K562 (cell line): ENCODE data around the gene HTR2B. TPM values are rescaled to one million over a fixed set of nuclear protein-coding genes. Genes with fewer than 3 reads are reported as not detected.
A peak's percentile ranks its signal among the peaks of the same experiment; 100 is the strongest.

Experiments used
- ATAC-seq: fragments of 200-7000 bp; cut with Tn5 transposase; 3 replicates; pipeline ENCODE4 v1.9.1; 2020; ENCODE audit warnings: moderate library complexity
- BruUV-seq: library from RNA; stranded (reverse); fragments of 400-500 nt; replicated peaks from 2 replicates; lab custom pipeline; 2021; lab: Mats Ljungman, UMichigan
- CTCF ChIA-PET: fragments of 300-600 bp; formaldehyde crosslinking; extraction: SDS; loops from one replicate; lab custom pipeline; 2021; ENCODE audit warnings: low intra/inter-chr PET ratio; lab: Yijun Ruan, JAX
- POLR2A ChIA-PET: fragments of 300-600, 350-650 bp; sonication (Branson Sonifier 250); formaldehyde crosslinking; extraction: SDS; loops from one replicate; lab custom pipeline; 2021; ENCODE audit warnings: antibody characterized with exemption, inconsistent platforms; lab: Yijun Ruan, JAX
- DNase-seq, 4 experiments: peaks; one replicate each; pipeline versions ENCODE4 v3.0.0 to v3.0.0-alpha.2; 2011 to 2018; ENCODE audit warnings: low spot score in 3 of 4, mixed read lengths in 3 of 4; ENCODE audit errors: extremely low read depth in 1 of 4
- FAIRE-seq: peaks from 2 replicates; lab custom pipeline; 2011; peaks lifted over from hg19 to GRCh38; lab: Jason Lieb, UNC
- H2AFZ ChIP-seq: 2 replicates; pipeline ENCODE4 v1.6.0; 2011; ENCODE audit warnings: low read depth, low read length, control low read depth, inconsistent platforms
- H3K27ac ChIP-seq: fragments of 200-600 bp; 3 replicates; pipeline ENCODE4 v1.8.0; 2011; ENCODE audit warnings: low read depth, mild to moderate bottlenecking, control low read depth, inconsistent platforms, low read length, moderate library complexity, mixed read lengths; ENCODE audit errors: extremely low read depth
- H3K27me3 ChIP-seq, 2 experiments: fragments of 300-600 bp in 1 of 2; 2 replicates in 1 of 2; 3 replicates in 1 of 2; pipeline versions ENCODE4 v1.6.0 to v1.8.0; 2011; ENCODE audit warnings: inconsistent platforms in 2 of 2, low read length in 2 of 2, mild to moderate bottlenecking in 1 of 2, mixed read lengths in 1 of 2, moderate library complexity in 1 of 2; ENCODE audit not compliant: control insufficient read depth in 2 of 2, insufficient read depth in 2 of 2
- H3K36me3 ChIP-seq: fragments of 300-600 bp; 3 replicates; pipeline ENCODE4 v1.8.0; 2011; ENCODE audit warnings: mild to moderate bottlenecking, low read length, inconsistent platforms; ENCODE audit not compliant: control insufficient read depth, insufficient read depth
- H3K4me1 ChIP-seq, 2 experiments: fragments of 200-600 bp in 1 of 2; replicated peaks in 1 of 2; 2 replicates in 1 of 2; 3 replicates in 1 of 2; pipeline versions ENCODE4 v1.5.1 to v1.8.0; 2011; ENCODE audit warnings: inconsistent platforms in 2 of 2, low read length in 2 of 2, mild to moderate bottlenecking in 1 of 2, mixed read lengths in 1 of 2, moderate library complexity in 1 of 2; ENCODE audit not compliant: control insufficient read depth in 2 of 2, insufficient read depth in 2 of 2
- H3K4me2 ChIP-seq: 2 replicates; pipeline ENCODE4 v1.6.1; 2011; ENCODE audit warnings: low read length, control low read depth, inconsistent platforms, mixed read lengths; ENCODE audit not compliant: insufficient read depth
- H3K4me3 ChIP-seq: fragments of 200-600 bp; sonication (generic), shearing (Covaris generic); 2 replicates; pipeline ENCODE4 v1.5.1; 2016; ENCODE audit warnings: control low read depth, inconsistent platforms
- H3K79me2 ChIP-seq: fragments of 200-600 bp; 3 replicates; pipeline ENCODE4 v1.8.0; 2011; ENCODE audit warnings: low read length, inconsistent platforms; ENCODE audit not compliant: control insufficient read depth, insufficient read depth
- H3K9ac ChIP-seq, 2 experiments: 2 replicates each; pipeline versions ENCODE4 v1.6.0 to v1.6.1; 2011; ENCODE audit warnings: low read depth in 2 of 2, low read length in 2 of 2, control low read depth in 1 of 2, inconsistent platforms in 1 of 2, mild to moderate bottlenecking in 1 of 2, mixed read lengths in 1 of 2; ENCODE audit not compliant: insufficient read depth in 1 of 2
- H3K9me1 ChIP-seq: one replicate; pipeline ENCODE4 v1.6.0; 2011; ENCODE audit warnings: inconsistent platforms, mild to moderate bottlenecking, low read length, moderate library complexity; ENCODE audit not compliant: control insufficient read depth, insufficient read depth
- H3K9me3 ChIP-seq: replicated peaks from 2 replicates; pipeline ENCODE4 v1.5.1; 2011; ENCODE audit warnings: low read depth, low read length, inconsistent platforms; ENCODE audit not compliant: control insufficient read depth, insufficient read depth
- H4K20me1 ChIP-seq: replicated peaks from 2 replicates; pipeline ENCODE4 v1.6.1; 2011; ENCODE audit warnings: low read length, inconsistent platforms, mixed read lengths; ENCODE audit not compliant: control insufficient read depth, insufficient read depth
- DEAF1 ChIP-seq: fragments of 450-650 bp; formaldehyde crosslinking; IDR thresholded peaks from 2 replicates; pipeline ENCODE4 v1.4.0; 2020; ENCODE audit warnings: mild to moderate bottlenecking, moderate library complexity
- EP300 ChIP-seq: IDR thresholded peaks from 2 replicates; pipeline ENCODE4 v1.6.1; 2012; ENCODE audit warnings: low read length, improper control_type of control experiment
- HMBOX1 ChIP-seq: sonication (generic); IDR thresholded peaks from 2 replicates; pipeline ENCODE4 v1.6.1; 2016
- HNRNPLL ChIP-seq: fragments of 200-400 bp; formaldehyde crosslinking; IDR thresholded peaks from 2 replicates; pipeline ENCODE4 v1.6.1; 2017; ENCODE audit warnings: low read length, low read depth, mild to moderate bottlenecking; ENCODE audit not compliant: poor library complexity, severe bottlenecking
- HNRNPUL1 ChIP-seq: fragments of 200-400 bp; formaldehyde crosslinking; IDR thresholded peaks from 2 replicates; pipeline ENCODE4 v1.6.1; 2017; ENCODE audit warnings: low read length
- IRF1 ChIP-seq: sonication (generic); formaldehyde crosslinking; IDR thresholded peaks from 2 replicates; pipeline ENCODE4 v1.8.0; 2022; ENCODE audit warnings: missing genetic modification reagents, mild to moderate bottlenecking, borderline replicate concordance
- KDM1A ChIP-seq, 2 experiments: fragments of 450-650 bp; IDR thresholded peaks; 2 replicates each; pipeline ENCODE4 v1.6.1; 2016; ENCODE audit warnings: mild to moderate bottlenecking in 2 of 2
- MAFG ChIP-seq: fragments of 450-650 bp; conservative IDR thresholded peaks from 2 replicates; pipeline ENCODE4 v1.6.1; 2016; ENCODE audit warnings: missing genetic modification characterization, missing compliant biosample characterization
- MEF2D ChIP-seq: conservative IDR thresholded peaks from 2 replicates; pipeline ENCODE4 v1.6.1; 2016; ENCODE audit warnings: low read depth, missing genetic modification characterization, missing compliant biosample characterization
- RBM39 ChIP-seq: fragments of 200-400 bp; formaldehyde crosslinking; optimal IDR thresholded peaks from 2 replicates; pipeline ENCODE3; 2018; ENCODE audit warnings: low read depth, low read length
- THRA ChIP-seq: fragments of 450-650 bp; IDR thresholded peaks from 2 replicates; pipeline ENCODE4 v1.6.1; 2017; ENCODE audit warnings: mild to moderate bottlenecking, moderate library complexity
- ZFPM2 ChIP-seq: fragments of 250-450 bp; sonication (Bioruptor Pico); IDR thresholded peaks from 2 replicates; pipeline ENCODE4 v1.5.1; 2022; ENCODE audit warnings: mild to moderate bottlenecking
- ZKSCAN3 ChIP-seq: fragments of 250-450 bp; sonication (Bioruptor Pico); IDR thresholded peaks from 2 replicates; pipeline ENCODE4 v1.4.0; 2020
- ZNF592 ChIP-seq: fragments of 450-650 bp; IDR thresholded peaks from 2 replicates; pipeline ENCODE4 v1.6.1; 2017; ENCODE audit warnings: antibody characterized with exemption, mild to moderate bottlenecking
- WGBS: fragments of 100-300 bp; shearing (Covaris generic); methylation state at CpG from one replicate; pipeline ENCODE4 v1.1.6; 2016; ENCODE audit warnings: low coverage, mixed read lengths; ENCODE audit not compliant: insufficient coverage; ENCODE audit errors: missing lambda C conversion rate; 5-methylcytosine and 5-hydroxymethylcytosine counted together
- in situ Hi-C: fragments of 300-500 bp; cut with MboI; formaldehyde crosslinking; loops from 4 replicates; pipeline ENCODE4 v1.15.0; 2018; ENCODE audit warnings: inconsistent platforms, mixed read lengths
- intact Hi-C: fragments of 100-400 bp; cut with micrococcal nuclease; formaldehyde crosslinking; loops from 2 replicates; pipeline ENCODE4 v1.14.2; 2022
- polyA plus RNA-seq, 8 experiments: library from polyadenylated mRNA; depleted of rRNA in 4 of 8; stranded (reverse) in 5 of 8; unstranded in 3 of 8; fragments of >200 nt; fragmentation: Nextera tagmentation in 2 of 8; fragmentation: Illumina TruSeq in 1 of 8; extraction: Ambion mirVana in 2 of 8; extraction: Trizol in 1 of 8; gene quantifications; 2 replicates each; pipeline versions ENCODE4 v1.2.1 to v1.2.3, GENCODE V29; 2011 to 2014; ENCODE audit warnings: inconsistent platforms in 1 of 8, missing spikeins in 1 of 8
- total RNA-seq, 7 experiments: library from RNA; depleted of rRNA in 6 of 7; stranded (reverse); fragments of >200 nt in 6 of 7; fragmentation: Illumina TruSeq in 2 of 7; extraction: Trizol in 2 of 7; gene quantifications; 2 replicates each; pipeline versions ENCODE4 v1.2.1 to v1.2.3, GENCODE V29; 2011 to 2021; ENCODE audit warnings: low replicate concordance in 1 of 7

The HTR2B gene
- total and polyA plus RNA-seq, 9 of the 15 experiments (the other 6 are each of a cell fraction or from before 2014, with no cell fraction given), result not detected

GRCh38 chr2:231094736-231095346, 30.0 kb downstream of the HTR2B start:
- H4K20me1 ChIP-seq, result no peaks in the 10 kb centered on the region; the same call in 1 of the 2 replicates
- CTCF ChIA-PET, result no interaction called here
- no peak overlapping the region for H3K4me3 ChIP-seq
- BruUV-seq, result no TSS peak
- no peaks in the 10 kb centered on the region for H3K9me3 ChIP-seq
- no peaks in the 10 kb centered on the region; the same call in 2 of the 3 replicates for H3K79me2 ChIP-seq
- no peaks in the 10 kb centered on the region for H3K9me1 ChIP-seq
- no peak overlapping the region for H3K9ac ChIP-seq
- in situ Hi-C loops (no loop called here), intact Hi-C loops (no loop called here)
- H3K27ac ChIP-seq, result no peak overlapping the region
- no peaks in the 10 kb centered on the region for H3K27me3 ChIP-seq
- no peaks in the 10 kb centered on the region; a peak in 1 of 5 replicates for H3K4me1 ChIP-seq
- POLR2A ChIA-PET, result no interaction called here
- no peak overlapping the region for H2AFZ ChIP-seq
- H3K36me3 ChIP-seq, result peaks cover 49% of the 10 kb centered on the region
- ATAC-seq (no peak), FAIRE-seq (no peak), DNase-seq (no peak)
- no peak overlapping the region for H3K4me2 ChIP-seq
- 75% methylated on average over 4 of the region's 4 CpGs for WGBS
- no peak for TF ChIP-seq HNRNPUL1
- TF ChIP-seq KDM1A (IDR thresholded peaks at IDR 0.05), result 0 out of 4 replicates have a peak, but pooled peaks of 1 of the 2 experiments have one; percentile 29
- TF ChIP-seq DEAF1 (CRISPR knock-in tag), result no peak
- no peak for TF ChIP-seq EP300
- no peak for TF ChIP-seq HNRNPLL
- TF ChIP-seq HMBOX1, result peak; percentile 46; the same call in 1 of the 2 replicates
- no peak for TF ChIP-seq MEF2D (tag)
- no peak for TF ChIP-seq MAFG (tag)
- TF ChIP-seq IRF1 (CRISPR knock-in tag), result no peak
- TF ChIP-seq ZKSCAN3, result no peak
- TF ChIP-seq ZNF592, result no peak
- TF ChIP-seq RBM39, result no peak
- TF ChIP-seq ZFPM2 (CRISPR knock-in tag), result no peak
- no peak for TF ChIP-seq THRA
